Uterus (tissue), 4 donors: ENCODE results near the gene PGAM2. TPM values are rescaled to one million over a fixed set of nuclear protein-coding genes. Genes with fewer than 3 reads are reported as not detected.

Experiments
- DNase-seq, 2 donors: peaks; one replicate each; pipeline ENCODE4 v3.0.0-alpha.2; 2019 to 2020
- H3K27ac ChIP-seq, 2 donors: fragments of 200-600 bp; sonication (generic); 1 replicate in 1 of 2; 2 replicates in 1 of 2; pipeline ENCODE4 v1.5.1; 2016 to 2018
- H3K27me3 ChIP-seq, 2 donors: fragments of 200-600 bp; sonication (generic); one replicate each; pipeline ENCODE4 v1.5.1; 2018 to 2019; ENCODE audit warnings: control low read depth in 1 of 2
- H3K36me3 ChIP-seq, 2 donors: fragments of 200-600 bp; sonication (generic); one replicate each; pipeline ENCODE4 v1.5.1; 2019; ENCODE audit warnings: control low read depth in 1 of 2
- H3K4me1 ChIP-seq, 2 donors: fragments of 200-600 bp; sonication (generic); one replicate each; pipeline ENCODE4 v1.5.1; 2018 to 2019; ENCODE audit warnings: control low read depth in 1 of 2
- H3K4me3 ChIP-seq, 2 donors: fragments of 200-600 bp; sonication (generic); 1 replicate in 1 of 2; 2 replicates in 1 of 2; pipeline ENCODE4 v1.5.1; 2018 to 2019; ENCODE audit warnings: mild to moderate bottlenecking in 1 of 2
- H3K9me3 ChIP-seq, 2 donors: fragments of 200-600 bp; sonication (generic); one replicate each; pipeline ENCODE4 v1.5.1; 2019; ENCODE audit warnings: control low read depth in 1 of 2
- POLR2A ChIP-seq, 2 donors: fragments of 450-650 bp; IDR thresholded peaks; one replicate each; pipeline ENCODE4 v1.6.1; 2016; ENCODE audit warnings: antibody characterized with exemption in 2 of 2, mild to moderate bottlenecking in 1 of 2, moderate library complexity in 1 of 2
- intact Hi-C: fragments of 100-400 bp; cut with DNase I; formaldehyde crosslinking; loops from one replicate; pipeline ENCODE4 v1.15.1; 2023; ENCODE audit warnings: low total_unique reads
- total RNA-seq, 4 donors: library from RNA; depleted of rRNA in 3 of 4; stranded (reverse); fragments of >200 nt in 3 of 4; gene quantifications; one replicate each; pipeline versions ENCODE4 v1.1.0 to v1.2.4, GENCODE V29; 2014 to 2023
- TF ChIP-seq, protein P1 (sequence below), 4 experiments: fragments of 200-600 bp in 2 of 4; fragments of 450-650 bp in 2 of 4; sonication (generic) in 2 of 4; IDR thresholded peaks; one replicate each; pipeline ENCODE4 v1.5.1; 2016 to 2019; ENCODE audit warnings: antibody characterized with exemption in 4 of 4, mild to moderate bottlenecking in 2 of 4, moderate library complexity in 1 of 4
- donor health status: DM: yes; HTN: yes; CAD: no.

The PGAM2 gene
- total RNA-seq = 1 to 10 TPM in 1 of 4 donors, under 1 TPM in 1, not detected in 2; 0.76 to 1.4 TPM

DNA sequence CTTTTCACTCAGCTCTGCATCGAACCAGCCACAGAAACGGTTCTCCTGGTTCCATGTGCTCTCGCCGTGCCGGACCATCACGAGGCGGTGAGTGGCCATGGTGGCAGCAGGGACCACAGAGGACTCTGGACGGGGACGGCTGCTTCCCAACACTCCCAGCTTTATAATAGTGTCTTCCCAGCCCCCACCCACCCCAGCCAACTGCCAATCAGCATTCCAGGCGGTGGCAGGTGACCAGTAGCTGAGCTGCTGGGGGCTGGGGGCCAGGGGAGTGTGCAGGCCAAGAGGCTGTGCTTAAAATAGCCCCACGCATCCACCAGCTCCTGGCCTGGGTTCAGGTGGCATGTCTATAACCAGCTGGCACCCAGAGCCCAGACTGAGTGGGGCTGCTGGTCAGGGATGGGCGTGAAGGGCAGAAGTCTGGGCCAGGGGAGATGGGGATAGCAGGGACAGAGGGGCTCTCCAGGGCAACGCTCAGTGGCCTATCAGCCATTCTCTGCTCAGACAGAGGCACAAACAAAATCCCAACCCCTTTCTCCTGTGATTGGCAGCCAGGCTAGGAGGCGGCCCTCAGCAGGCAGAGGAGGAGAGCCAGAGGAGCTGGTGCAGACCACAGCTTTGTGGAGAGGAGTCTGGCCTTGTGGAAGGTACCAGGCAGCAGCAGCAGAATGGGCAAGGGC is at the start of gene PGAM2:
Gene PGAM2, minus strand, starts transcription at position 137 of the 680 bp plus-strand sequence. Its CDS starts 38 bp downstream, at position 99.
- Histone ChIP-seq H3K4me3 (no peak within 1 kb of the TSS), H3K4me1 (peaks cover 0 to 9% of the 10 kb centered on the region in 2 donors), H3K36me3 (no peaks in the 10 kb centered on the region), H3K27ac (no peak within 1 kb of the TSS), H3K27me3 (no peaks in the 10 kb centered on the region), H3K9me3 (no peaks in the 10 kb centered on the region)
- TF ChIP-seq POLR2A (IDR thresholded peaks at IDR 0.05) = no peak
- TF ChIP-seq, protein P1, sequence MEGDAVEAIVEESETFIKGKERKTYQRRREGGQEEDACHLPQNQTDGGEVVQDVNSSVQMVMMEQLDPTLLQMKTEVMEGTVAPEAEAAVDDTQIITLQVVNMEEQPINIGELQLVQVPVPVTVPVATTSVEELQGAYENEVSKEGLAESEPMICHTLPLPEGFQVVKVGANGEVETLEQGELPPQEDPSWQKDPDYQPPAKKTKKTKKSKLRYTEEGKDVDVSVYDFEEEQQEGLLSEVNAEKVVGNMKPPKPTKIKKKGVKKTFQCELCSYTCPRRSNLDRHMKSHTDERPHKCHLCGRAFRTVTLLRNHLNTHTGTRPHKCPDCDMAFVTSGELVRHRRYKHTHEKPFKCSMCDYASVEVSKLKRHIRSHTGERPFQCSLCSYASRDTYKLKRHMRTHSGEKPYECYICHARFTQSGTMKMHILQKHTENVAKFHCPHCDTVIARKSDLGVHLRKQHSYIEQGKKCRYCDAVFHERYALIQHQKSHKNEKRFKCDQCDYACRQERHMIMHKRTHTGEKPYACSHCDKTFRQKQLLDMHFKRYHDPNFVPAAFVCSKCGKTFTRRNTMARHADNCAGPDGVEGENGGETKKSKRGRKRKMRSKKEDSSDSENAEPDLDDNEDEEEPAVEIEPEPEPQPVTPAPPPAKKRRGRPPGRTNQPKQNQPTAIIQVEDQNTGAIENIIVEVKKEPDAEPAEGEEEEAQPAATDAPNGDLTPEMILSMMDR (IDR thresholded peaks at IDR 0.05) = no peak
- DNase-seq = no peak
- intact Hi-C loops = no loop called here

- Histone ChIP-seq H3K4me1 (no peaks in the 10 kb centered on the region), H3K27me3 (no peaks in the 10 kb centered on the region), H3K4me3 (no peak overlapping the region), H3K9me3 (no peaks in the 10 kb centered on the region), H3K36me3 (no peaks in the 10 kb centered on the region), H3K27ac (no peak overlapping the region)
- intact Hi-C loops = no loop called here
- no peak for DNase-seq
- no peak for TF ChIP-seq POLR2A (IDR thresholded peaks at IDR 0.05)
- TF ChIP-seq, protein P1 (IDR thresholded peaks at IDR 0.05) = no peak
Measured at GRCh38 chr7:44114586-44115310, 49.4 kb upstream of the PGAM2 start.

DNA sequence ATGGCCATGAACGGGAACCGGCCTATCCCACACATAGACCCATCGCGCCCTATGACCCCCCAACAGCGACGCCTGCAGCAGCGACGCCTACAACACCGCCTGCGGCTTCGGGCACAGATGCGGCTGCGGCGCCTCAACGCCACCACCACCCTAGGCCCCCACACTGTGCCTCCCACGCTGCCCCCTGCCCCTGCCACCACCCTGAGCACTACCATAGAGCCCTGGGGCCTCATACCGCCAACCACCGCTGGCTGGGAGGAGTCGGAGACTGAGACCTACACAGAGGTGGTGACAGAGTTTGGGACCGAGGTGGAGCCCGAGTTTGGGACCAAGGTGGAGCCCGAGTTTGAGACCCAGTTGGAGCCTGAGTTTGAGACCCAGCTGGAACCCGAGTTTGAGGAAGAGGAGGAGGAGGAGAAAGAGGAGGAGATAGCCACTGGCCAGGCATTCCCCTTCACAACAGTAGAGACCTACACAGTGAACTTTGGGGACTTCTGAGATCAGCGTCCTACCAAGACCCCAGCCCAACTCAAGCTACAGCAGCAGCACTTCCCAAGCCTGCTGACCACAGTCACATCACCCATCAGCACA is 48.5 kb upstream of the PGAM2 start:
- H3K36me3 ChIP-seq = no peaks in the 10 kb centered on the region
- no peaks in the 10 kb centered on the region for H3K9me3 ChIP-seq
- no peak overlapping the region for H3K4me3 ChIP-seq
- H3K27ac ChIP-seq = no peak overlapping the region
- no peaks in the 10 kb centered on the region for H3K4me1 ChIP-seq
- intact Hi-C loops = no loop called here
- DNase-seq = no peak
- TF ChIP-seq POLR2A (IDR thresholded peaks at IDR 0.05) = no peak
- TF ChIP-seq, protein P1 (IDR thresholded peaks at IDR 0.05) = no peak
- no peaks in the 10 kb centered on the region for H3K27me3 ChIP-seq

GRCh38 chr7:44112997-44113763 is 47.8 kb upstream of the PGAM2 start:
- DNase-seq = no peak
- Histone ChIP-seq H3K27me3 (no peaks in the 10 kb centered on the region), H3K27ac (no peak overlapping the region), H3K4me3 (no peak overlapping the region), H3K4me1 (no peaks in the 10 kb centered on the region), H3K9me3 (no peaks in the 10 kb centered on the region), H3K36me3 (no peaks in the 10 kb centered on the region)
- TF ChIP-seq, protein P1 (IDR thresholded peaks at IDR 0.05) = no peak
- TF ChIP-seq POLR2A (IDR thresholded peaks at IDR 0.05) = no peak
- intact Hi-C loops = no loop called here
